NOMO-1 treated with DMSO at 0.1 percent for 48 hours (cell line): ENCODE results near the gene SPON2.
"Not testable (repeated sequence)": the region's sequence is repeated elsewhere in the genome, so short reads cannot be mapped to it uniquely, and the experiment has no call there.

Source experiments
- DNase-seq: peaks from one replicate; lab custom pipeline; 2025; ENCODE audit not compliant: unreplicated experiment; lab: John Stamatoyannopoulos, UW

Gene SPON2

GRCh38 chr4:1152290-1152689, 20.1 kb downstream of the SPON2 start:
- DNase-seq = no peak

- DNase-seq = no peak
These were observed 20.8 kb downstream of the SPON2 start for GRCh38 chr4:1151541-1151940.

DNA sequence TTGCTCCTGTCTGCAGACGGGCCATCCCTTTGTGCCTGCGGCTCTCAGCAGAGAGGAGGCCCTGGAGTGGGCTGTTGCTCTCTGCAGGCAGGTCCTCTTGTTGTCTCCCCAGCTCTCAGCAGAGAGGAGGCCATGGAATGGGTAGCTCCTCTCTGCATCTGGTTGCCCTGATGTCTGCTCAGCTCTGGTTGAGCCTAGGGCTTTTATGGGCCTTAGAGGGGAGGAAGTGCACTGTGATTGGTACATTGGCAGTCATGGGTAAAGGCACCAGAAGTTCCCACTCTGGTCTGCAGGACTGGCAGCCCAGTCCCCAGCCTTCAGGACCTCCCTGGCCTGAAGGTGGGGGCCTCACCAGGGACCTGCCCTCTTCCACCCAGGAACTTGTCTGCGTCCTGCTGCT, 21.5 kb downstream of the SPON2 start:
- no peak for DNase-seq

DNA sequence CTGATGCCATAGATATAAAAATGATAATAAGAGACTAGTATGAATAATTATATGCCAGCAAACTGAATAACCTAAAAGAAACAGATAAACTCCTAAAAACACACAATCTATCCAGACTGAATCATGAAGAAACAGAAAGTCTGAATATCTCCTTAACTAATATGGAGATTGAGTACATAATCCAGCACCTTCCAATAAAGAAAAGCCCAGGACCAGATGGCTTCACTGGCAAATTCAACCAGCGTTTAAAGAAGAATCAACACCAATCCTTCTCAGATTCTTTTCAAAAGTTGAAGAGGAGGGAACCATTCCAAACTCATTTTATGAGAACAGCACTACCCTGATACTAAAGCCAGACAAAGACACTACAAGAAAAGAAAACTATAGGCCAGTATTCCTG, 32.5 kb downstream of the SPON2 start:
- DNase-seq = no peak

DNA sequence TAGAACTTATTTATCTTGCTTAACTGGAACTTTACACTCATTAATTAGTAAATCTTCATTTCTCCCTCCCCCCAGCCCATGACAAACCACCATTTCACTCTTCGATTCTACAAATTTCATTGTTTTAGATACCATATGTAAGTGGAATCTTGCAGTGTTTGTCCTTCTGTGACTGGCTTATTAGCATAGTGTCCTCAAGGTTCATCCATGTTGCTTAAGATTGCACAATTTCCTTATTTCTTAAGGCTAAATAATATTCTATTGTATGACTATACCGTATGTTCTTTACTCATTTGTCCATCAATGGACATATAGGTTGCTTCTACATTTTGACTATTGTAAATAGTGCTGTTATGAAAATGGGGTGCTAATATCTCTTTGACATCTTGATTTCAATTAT, 34.5 kb downstream of the SPON2 start:
- peak; percentile 74 for DNase-seq

DNA sequence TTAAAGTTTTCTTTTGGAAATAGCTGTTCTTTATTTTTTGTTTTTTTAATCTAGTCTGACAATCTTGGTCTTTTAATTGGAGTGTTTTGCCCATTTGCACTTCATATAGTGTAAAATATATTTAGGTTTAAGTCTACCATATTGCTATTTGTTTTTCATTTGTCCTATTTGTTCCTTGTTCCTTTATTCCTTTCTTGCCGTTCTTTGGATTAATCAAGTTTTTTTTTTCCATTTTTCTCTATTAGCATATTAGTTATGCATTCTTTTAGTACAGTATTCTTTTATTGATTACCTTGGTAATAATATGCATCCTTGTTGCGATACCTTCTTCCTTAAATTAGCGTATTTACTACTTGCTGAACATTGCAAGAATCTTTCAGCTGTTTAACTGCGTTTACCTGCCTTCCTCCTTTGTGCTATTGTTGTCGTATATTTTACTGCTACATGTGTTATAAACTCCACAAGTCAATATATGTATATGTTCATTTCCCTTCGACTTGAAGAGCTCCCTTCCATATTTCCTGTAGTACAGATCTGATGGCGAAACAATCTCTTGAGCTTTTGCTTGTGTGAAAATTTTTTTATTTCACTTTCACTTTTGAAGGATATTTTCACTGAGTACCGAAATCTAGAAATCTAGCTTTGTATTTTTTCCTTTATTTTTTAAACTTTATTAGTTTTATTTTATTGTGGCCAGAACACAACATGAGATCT, 35.2 kb downstream of the SPON2 start:
- peak; percentile 83 for DNase-seq

DNA sequence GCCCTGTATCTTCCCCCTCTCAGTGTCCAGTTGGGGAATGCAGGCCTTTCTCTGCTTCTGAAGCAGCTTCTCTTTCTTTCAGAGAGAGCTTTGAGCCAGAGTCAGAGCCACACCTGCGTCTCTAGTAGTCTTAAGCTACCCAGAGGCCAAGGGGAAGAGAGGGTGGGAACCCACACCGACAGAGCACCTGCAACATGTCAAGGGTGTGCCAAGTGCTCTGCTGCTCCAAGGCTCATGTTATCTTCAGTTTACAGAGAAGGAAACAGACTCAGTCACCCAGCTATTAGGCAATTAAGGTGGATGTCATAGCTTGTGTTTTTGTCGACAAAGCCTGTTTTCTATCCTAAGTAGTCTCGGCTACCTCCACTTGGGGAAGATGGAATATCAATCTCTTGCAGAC, 36.3 kb downstream of the SPON2 start:
- peak; percentile 2 for DNase-seq

GRCh38 chr4:1133033-1133432, 39.4 kb downstream of the SPON2 start:
- no peak for DNase-seq

DNA sequence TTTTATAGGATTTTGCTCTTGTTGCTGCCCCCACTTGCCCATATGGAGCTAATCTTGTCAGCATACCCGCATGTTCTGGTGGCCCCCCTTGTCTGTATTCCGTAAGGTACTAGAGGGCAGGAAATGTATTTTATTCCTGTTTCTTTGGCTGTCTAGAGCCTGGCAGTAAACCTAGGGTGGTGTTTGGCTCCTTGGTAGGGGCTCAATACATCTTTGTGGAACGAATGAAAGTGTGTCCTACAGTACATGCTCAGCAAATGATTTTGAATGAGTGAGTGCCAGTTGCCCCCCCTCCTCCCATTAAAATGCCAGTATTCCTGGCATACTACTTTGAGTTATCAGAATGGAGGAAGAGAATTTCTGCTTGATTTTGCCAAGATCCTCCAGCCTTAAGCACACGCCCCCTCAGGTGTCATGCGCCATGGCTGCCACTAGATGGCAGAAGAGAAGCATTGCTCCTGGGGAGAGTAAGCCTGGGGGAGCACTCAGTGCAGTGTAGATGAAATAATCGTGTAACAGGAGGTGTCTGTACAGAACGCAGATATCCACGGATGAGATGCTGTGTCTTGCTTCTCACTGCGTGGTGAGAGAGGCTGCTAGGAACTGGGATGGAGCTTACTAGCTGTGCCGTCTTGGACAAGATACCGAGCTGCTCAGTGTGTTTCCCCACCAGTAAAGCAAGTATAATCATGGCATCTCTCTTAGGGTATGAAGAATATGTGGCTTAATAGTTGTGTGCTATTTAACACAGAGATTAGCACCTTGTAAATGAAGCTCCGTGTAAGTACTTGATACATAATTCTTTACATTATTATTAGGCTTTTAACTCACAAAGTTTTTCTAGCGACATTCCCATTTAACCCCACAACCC, 41.8 kb downstream of the SPON2 start:
- peak; percentile 73 for DNase-seq

DNA sequence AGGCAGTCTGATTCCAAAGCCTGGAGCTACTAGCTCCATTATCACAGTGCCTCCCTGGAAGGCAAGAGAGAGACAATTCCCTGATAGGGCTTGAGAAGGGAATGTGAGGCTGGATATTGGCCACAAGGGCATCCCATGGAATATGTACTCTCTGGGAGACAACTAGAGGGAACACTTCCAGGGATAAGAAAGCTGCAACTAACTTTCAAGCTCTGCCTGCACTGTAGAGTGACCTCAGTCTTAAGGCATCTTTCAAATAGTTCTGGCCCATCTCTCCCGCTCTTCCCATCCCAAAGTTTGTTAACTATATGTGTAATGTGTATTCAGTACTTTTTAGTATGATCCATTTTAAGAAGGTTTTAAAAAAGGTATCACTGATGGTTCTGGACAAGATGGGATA, 45.9 kb downstream of the SPON2 start:
- DNase-seq = no peak

GRCh38 chr4:1125466-1125865, 46.9 kb downstream of the SPON2 start:
- not testable (repeated sequence) for DNase-seq

DNA sequence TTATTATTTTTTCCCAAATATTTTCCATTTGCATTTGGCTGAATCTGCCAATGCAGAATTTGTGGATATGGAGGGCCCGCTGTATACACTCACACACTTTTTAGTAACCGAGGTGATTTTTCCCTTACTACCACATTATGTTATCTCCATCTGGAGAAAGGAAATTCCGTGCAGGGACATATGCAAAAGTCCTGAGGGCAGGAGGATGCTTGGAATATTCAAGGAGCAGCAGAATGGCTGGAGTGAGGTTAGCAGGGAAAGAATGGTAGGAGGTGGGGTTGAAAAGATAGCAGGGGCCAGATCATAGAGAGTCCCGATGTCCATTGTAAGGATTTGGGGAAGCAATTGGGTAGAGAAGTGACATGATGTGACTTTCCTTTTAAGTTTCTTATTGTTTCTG, 47.6 kb downstream of the SPON2 start:
- no peak for DNase-seq

- DNase-seq = no peak
These were observed 49.9 kb downstream of the SPON2 start for GRCh38 chr4:1122505-1122904.
